Measurements from ENCODE around the gene SUCLG2.

Gene SUCLG2

DNA sequence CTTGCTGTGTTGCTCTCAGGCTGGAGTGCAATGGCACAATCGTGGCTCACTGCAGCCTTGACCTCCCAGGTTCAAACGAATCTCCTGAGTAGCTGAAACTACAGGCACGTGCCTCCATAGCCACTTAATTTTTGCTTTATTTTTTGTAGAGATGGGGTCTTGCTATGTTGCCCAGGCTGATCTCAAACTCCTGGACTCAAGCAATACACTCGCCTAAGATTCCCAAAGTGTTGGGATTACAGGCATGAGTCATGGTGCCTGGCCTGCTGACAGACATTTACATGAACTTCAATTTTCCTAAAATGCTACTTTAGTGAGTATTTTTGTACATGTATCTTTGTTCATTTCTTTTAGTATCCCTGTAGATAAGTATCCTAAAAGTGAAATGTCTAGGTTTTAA, 132.3 kb downstream of the SUCLG2 start:
- DNase-seq (ENCODE audit: low read depth, low spot score), result no peak
- no peak overlapping the region for H3K27ac ChIP-seq

DNA sequence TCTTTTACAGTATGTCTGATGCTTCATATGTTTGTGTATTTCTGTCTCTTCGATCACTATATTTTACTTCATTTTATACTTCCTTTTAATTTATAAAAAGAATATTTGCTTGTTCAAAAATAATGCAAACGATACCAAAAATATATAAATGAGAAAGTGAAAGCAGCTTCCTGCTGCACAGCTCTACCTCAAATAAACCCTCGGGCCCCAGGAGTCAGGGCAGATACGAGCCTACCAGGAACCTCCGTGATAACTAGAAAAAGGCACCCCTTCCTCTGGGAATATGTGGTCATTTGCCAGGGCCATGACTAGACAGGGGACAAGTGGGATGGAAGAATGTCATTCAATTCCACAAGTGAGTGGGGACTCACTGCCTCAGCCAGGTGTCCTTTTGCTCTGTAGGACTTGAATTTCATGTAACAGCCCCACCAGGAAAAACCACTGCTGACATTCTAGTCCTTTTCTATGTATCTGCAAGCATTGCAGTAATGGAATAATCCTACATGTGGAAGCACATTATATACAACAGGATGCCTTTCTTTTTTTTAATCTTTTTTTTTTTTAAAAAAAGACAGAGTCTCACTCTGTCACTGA, 133.3 kb downstream of the SUCLG2 start:
- DNase-seq (ENCODE audit: low read depth, low spot score), result no peak
- H3K27ac ChIP-seq, result no peak overlapping the region

DNA sequence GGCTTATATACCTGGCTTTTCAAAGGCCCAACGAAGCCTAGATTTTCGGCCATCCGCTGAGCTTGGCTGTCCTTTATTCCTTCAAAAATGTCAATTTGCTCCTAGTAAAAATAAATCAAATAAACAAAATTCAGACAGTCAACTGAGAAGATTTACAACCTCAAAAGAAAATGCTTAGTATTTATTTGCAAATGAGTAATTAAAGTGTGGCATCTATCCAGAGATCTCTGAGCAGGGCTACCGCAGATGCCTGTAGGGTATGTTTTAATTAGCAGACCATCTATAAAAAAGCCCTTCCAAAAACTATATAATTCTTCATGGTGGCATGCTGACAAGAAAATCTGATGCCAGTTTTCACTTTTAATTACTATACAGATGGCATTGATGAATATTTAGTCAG, 136.2 kb downstream of the SUCLG2 start:
- no peak overlapping the region for H3K27ac ChIP-seq
- no peak for DNase-seq (ENCODE audit: low read depth, low spot score)

DNA sequence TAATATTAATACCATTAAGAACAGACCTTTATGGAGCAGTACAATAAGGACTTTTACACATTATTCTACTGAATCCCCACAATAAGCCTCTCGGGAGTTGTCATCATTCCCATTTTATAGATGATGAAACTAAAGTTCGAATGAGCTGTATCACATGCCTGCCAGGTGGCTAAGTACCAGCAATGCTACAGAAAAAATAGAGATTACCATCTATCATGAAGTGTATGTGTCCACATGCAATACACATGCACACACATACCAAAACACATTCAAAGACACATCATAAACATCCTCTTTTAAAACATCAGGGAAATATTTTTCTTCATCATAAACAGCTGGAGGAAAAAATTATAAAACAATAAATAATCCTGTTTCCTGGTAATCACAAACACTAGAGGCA, 136.6 kb downstream of the SUCLG2 start:
- no peak overlapping the region for H3K27ac ChIP-seq
- no peak for DNase-seq (ENCODE audit: low read depth, low spot score)

DNA sequence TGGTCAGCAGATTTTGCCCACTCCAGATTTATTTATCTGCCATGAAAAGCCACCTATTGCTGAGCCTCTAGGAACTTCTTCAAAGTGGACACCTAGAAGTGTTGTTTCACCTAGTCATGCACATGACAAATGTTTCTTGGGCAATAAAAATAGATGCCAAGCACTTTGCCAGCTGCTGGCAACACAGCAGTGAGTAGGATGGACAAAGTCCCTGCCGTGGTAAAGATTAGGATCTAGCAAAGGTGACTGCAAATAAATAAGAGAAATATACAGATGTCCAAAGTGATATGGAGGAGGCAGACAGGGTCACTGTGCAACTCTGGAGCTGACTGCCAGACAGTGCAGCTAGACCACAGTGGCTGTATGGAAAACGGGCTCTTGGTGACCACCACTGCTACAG, 137.9 kb downstream of the SUCLG2 start:
- DNase-seq (ENCODE audit: low read depth, low spot score), result no peak

GRCh38 chr3:67515778-67516177, 138.6 kb downstream of the SUCLG2 start:
- no peak for DNase-seq (ENCODE audit: low read depth, low spot score)
- no peak overlapping the region for H3K27ac ChIP-seq

More for the DNA sequence above, 137.9 kb downstream of the SUCLG2 start:
- no peak overlapping the region for H3K27ac ChIP-seq

GRCh38 chr3:67509471-67510075, 144.8 kb downstream of the SUCLG2 start:
- DNase-seq (ENCODE audit: low read depth, low spot score), result peak; percentile 22

GRCh38 chr3:67507584-67507983, 146.8 kb downstream of the SUCLG2 start:
- no peak overlapping the region for H3K27ac ChIP-seq
- DNase-seq (ENCODE audit: low read depth, low spot score), result no peak

More at GRCh38 chr3:67509471-67510075, 144.8 kb downstream of the SUCLG2 start:
- no peak overlapping the region for H3K27ac ChIP-seq

GRCh38 chr3:67500709-67501108, 153.7 kb downstream of the SUCLG2 start:
- no peak overlapping the region for H3K27ac ChIP-seq
- no peak for DNase-seq (ENCODE audit: low read depth, low spot score)

- DNase-seq (ENCODE audit: low read depth, low spot score), result no peak
- H3K27ac ChIP-seq, result no peak overlapping the region
Measured at GRCh38 chr3:67497746-67498145, 156.7 kb downstream of the SUCLG2 start.

DNA sequence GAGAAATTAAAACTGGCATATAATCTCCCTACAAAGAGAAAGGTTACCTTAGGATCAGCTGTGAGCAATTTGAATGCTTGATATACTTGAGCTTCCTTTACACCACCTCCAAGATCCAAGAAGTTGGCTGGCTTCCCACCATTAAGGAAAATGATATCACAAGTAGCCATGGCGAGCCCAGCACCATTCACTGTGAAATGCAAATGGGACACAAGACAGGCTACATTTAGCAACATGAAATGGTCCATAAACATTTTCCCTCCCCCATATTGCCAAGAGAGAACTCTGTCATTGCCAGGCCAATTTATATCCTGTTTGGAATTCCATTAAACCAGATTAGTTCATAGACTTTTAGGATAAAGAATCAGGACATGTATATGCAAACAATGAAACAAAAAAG, 158.7 kb downstream of the SUCLG2 start:
- no peak overlapping the region for H3K27ac ChIP-seq
- no peak for DNase-seq (ENCODE audit: low read depth, low spot score)

DNA sequence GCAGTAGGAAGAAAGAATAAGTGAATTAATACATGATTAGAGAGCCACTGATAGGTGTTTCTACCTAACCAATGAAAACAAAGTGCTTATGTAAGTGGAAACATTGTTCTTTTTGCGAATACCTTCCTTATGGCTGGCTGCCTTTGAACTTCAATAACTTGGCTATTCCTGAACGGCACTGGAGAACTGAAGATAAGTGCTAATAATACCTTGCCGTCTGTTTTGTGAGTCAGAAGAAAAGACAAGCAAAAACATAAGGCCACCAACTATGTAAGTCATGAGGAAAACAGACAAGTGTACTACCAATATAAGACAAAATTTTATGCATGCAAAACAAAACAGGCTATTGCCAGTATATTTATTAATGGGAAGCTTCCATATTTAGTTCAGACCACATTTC, 160.6 kb downstream of the SUCLG2 start:
- DNase-seq (ENCODE audit: low read depth, low spot score), result no peak
- no peak overlapping the region for H3K27ac ChIP-seq

GRCh38 chr3:67490658-67491057, 163.8 kb downstream of the SUCLG2 start:
- DNase-seq (ENCODE audit: low read depth, low spot score), result no peak
- H3K27ac ChIP-seq, result no peak overlapping the region

DNA sequence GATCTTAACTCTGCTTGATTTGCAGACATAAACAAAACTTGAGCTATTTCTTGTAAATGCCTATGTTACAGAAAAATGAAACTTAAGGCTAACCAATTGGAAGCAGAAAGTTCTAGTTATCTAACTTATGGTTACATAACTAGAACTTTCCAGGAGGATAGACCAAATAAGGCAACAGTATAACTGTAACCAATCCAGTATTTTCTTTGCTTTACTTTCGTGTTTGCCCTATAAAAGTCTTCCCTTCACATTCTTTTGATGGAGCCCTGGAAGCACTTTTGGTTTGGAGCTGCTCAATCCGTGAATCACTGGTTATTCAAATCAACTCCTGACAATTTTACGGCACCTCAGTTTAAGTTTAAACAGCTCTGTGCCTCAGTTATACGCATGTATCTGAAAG, 164.6 kb downstream of the SUCLG2 start:
- H3K27ac ChIP-seq, result no peak overlapping the region
- DNase-seq (ENCODE audit: low read depth, low spot score), result no peak

GRCh38 chr3:67487564-67488114, 166.8 kb downstream of the SUCLG2 start:
- H3K27ac ChIP-seq, result no peak overlapping the region
- DNase-seq (ENCODE audit: low read depth, low spot score), result no peak

GRCh38 chr3:67486883-67487282, 167.5 kb downstream of the SUCLG2 start:
- no peak for DNase-seq (ENCODE audit: low read depth, low spot score)
- no peak overlapping the region for H3K27ac ChIP-seq

GRCh38 chr3:67484085-67484484, 170.3 kb downstream of the SUCLG2 start:
- no peak overlapping the region for H3K27ac ChIP-seq
- no peak for DNase-seq (ENCODE audit: low read depth, low spot score)

- H3K27ac ChIP-seq, result no peak overlapping the region
- no peak for DNase-seq (ENCODE audit: low read depth, low spot score)
Measured at GRCh38 chr3:67481126-67481525, 173.3 kb downstream of the SUCLG2 start.

- H3K27ac ChIP-seq, result no peak overlapping the region
- no peak for DNase-seq (ENCODE audit: low read depth, low spot score)
Measured at GRCh38 chr3:67478423-67478822, 176.0 kb downstream of the SUCLG2 start.

DNA sequence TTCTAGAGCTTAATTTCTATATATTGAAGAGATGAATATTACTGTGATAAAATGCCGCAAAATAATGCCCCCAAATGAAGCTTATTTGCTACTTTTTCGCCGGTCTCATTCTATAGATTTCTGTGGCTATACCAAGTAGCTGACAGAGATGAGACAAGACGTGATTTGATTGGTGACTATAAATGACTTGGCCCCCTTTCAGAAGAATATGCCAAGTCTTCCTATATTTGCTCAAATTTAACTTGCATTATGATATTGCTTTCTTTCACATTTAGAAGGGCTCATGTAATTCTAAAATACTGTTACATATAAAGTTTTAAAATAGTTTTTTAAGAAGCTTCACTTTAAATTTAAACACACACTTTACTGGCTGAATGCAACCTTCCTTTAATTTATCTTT, 180.1 kb downstream of the SUCLG2 start:
- DNase-seq (ENCODE audit: low read depth, low spot score), result no peak
- H3K27ac ChIP-seq, result no peak overlapping the region

GRCh38 chr3:67472674-67473201, 181.7 kb downstream of the SUCLG2 start:
- no peak overlapping the region for H3K27ac ChIP-seq
- no peak for DNase-seq (ENCODE audit: low read depth, low spot score)

DNA sequence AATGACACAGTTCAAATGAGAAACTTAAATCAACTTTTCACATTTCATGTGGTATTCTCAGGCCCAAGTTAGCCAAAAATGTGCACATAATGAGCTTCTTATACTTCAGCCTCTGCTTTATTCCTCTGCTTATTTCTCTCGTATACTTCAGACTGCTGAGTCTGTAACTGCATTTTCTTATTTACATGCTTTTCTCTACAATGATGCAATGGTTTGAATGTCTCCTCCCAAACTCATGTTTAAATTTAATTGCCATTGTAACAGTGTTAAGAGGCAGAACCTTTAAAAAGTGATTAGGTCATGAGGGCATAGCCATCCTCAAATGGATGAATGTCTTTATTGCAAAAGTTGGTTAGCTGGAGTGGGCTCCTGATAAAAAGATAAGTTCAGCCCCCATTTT, 184.2 kb downstream of the SUCLG2 start:
- no peak for DNase-seq (ENCODE audit: low read depth, low spot score)
- no peak overlapping the region for H3K27ac ChIP-seq
